Ovary (tissue), 3 donors: ENCODE measurements around the gene FIZ1.

ENCODE experiments used
- POLR2A ChIP-seq: fragments of 450-650 bp; IDR thresholded peaks from one replicate; pipeline ENCODE4 v1.6.1; 2017; ENCODE audit warnings: antibody characterized with exemption, mild to moderate bottlenecking, moderate library complexity
- TF ChIP-seq, protein P1 (sequence below), 3 donors: fragments of 450-650 bp in 2 of 3; fragments of 200-600 bp in 1 of 3; IDR thresholded peaks; one replicate each; pipeline versions ENCODE4 v1.5.1 to v1.8.0; 2016 to 2022; ENCODE audit warnings: antibody characterized with exemption in 3 of 3, mild to moderate bottlenecking in 1 of 3
- donor health status: DM: no; HTN: no; CAD: no.

DNA sequence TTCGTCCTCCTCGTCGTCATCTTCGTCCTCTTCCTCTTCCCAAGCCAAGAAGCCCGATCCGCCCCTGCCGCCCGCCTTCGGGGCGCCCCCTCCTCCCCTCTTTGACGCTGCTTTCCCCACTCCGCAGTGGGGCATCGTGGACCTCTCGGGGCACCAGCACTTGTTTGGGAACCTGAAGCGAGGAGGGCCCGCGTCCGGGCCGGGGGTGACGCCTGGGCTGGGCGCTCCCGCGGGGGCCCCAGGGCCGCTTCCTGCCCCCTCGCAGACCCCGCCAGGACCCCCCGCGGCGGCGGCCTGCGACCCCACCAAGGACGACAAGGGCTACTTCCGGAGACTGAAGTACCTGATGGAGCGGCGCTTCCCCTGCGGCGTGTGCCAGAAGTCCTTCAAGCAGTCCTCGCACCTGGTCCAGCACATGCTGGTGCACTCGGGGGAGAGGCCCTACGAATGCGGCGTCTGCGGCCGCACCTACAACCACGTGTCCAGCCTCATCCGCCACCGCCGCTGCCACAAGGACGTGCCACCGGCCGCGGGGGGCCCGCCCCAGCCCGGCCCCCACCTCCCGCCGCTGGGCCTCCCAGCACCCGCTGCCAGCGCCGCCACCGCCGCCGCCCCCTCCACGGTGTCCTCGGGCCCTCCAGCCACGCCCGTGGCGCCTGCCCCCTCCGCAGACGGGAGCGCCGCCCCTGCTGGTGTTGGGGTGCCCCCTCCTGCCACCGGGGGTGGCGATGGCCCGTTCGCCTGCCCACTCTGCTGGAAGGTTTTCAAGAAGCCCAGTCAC lies 14.8 kb upstream of the FIZ1 start:
- no peak for TF ChIP-seq POLR2A
- TF ChIP-seq, protein P1, sequence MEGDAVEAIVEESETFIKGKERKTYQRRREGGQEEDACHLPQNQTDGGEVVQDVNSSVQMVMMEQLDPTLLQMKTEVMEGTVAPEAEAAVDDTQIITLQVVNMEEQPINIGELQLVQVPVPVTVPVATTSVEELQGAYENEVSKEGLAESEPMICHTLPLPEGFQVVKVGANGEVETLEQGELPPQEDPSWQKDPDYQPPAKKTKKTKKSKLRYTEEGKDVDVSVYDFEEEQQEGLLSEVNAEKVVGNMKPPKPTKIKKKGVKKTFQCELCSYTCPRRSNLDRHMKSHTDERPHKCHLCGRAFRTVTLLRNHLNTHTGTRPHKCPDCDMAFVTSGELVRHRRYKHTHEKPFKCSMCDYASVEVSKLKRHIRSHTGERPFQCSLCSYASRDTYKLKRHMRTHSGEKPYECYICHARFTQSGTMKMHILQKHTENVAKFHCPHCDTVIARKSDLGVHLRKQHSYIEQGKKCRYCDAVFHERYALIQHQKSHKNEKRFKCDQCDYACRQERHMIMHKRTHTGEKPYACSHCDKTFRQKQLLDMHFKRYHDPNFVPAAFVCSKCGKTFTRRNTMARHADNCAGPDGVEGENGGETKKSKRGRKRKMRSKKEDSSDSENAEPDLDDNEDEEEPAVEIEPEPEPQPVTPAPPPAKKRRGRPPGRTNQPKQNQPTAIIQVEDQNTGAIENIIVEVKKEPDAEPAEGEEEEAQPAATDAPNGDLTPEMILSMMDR (IDR thresholded peaks at IDR 0.05) = no peak
